ENCODE data around the gene CNOT8.
"Not testable (repeated sequence)": the region's sequence is repeated elsewhere in the genome, so short reads cannot be mapped to it uniquely, and the experiment has no call there.

The CNOT8 gene

GRCh38 chr5:154866841-154867240, 8.4 kb downstream of the CNOT8 start:
- DNase-seq, result no peak

GRCh38 chr5:154868702-154869101, 10.3 kb downstream of the CNOT8 start:
- peak; percentile 43 for DNase-seq

GRCh38 chr5:154871734-154872133, 13.3 kb downstream of the CNOT8 start:
- DNase-seq, result no peak

DNA sequence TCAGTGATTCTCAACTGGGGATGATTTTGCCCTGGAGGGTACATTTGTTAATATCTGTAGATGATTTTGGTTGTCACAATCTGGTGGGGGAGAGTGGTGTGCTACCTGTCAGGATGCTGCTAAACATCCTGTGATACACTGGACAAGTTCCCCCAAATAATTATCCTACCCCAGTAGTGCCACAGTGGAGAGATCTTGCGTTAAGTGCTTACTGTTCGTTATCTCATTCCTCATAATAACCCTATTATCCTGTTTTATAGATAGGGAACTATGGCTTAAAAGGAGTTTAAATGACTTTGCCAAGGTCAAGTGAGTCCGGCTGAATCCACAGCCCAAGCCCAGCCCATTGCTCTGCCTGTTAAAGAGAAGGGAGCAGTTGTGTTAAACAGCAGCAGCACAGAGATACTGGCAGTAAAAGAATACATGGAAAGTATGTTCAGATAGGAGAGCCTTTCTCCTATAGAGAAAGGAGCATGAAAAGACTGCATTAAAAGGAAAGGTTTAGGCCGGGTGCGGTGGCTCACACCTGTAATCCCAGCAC, 15.4 kb downstream of the CNOT8 start:
- no peak for DNase-seq

DNA sequence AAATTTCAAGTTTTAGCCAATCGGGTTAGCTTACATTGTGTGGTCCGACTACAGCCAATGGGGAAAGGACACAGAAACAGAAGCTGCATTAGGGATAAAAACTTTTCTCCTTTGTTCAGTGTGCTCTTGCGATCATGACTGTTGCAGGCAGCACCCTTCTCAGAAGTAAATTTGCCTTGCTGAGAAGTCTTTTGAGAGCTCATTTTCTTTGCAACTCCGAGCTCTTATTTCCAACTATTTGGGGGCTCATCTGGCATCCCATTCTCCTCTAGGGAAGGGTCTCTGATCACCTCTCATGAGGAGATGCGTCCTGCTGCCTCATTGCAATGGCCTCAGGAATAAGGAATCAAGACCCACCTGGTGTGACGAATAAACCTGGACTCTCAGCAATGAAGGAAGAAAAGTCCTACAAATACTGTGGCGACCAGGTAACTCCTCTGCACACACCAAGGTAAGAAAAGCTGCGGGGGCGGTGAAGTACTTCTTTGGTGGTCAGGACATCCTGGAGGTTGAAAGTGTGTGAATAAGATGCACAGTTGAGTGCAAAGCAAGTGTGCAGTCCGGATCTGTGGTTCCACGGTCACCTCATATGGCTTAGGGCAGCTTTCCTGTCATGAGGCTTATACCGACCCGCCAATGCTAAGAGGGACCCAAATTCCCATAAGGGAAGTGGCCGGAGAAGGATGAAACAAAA, 20.4 kb downstream of the CNOT8 start:
- DNase-seq, result peak; percentile 33

GRCh38 chr5:154881986-154882385, 23.6 kb downstream of the CNOT8 start:
- DNase-seq, result no peak

DNA sequence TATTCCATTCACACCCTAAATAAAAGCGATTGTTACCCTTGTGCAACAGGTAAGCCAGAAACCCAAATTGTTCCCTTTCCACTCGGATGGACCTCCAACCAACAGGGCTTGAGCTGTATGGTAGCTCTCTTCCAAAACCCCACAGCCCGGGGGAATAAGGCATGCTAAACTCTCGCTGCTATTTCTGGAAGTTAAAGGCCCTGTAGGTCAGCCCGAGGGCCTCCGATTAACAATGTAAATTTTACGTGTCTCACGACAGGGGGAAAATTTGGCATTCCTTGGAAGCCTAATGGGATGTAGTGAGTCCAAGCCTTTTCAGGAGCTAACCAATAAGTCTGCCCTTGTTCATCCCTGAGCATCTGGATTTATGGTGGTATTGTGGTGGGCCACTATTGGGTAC, 26.0 kb downstream of the CNOT8 start:
- no peak for DNase-seq

GRCh38 chr5:154885439-154885838, 27.0 kb downstream of the CNOT8 start:
- no peak for DNase-seq

DNA sequence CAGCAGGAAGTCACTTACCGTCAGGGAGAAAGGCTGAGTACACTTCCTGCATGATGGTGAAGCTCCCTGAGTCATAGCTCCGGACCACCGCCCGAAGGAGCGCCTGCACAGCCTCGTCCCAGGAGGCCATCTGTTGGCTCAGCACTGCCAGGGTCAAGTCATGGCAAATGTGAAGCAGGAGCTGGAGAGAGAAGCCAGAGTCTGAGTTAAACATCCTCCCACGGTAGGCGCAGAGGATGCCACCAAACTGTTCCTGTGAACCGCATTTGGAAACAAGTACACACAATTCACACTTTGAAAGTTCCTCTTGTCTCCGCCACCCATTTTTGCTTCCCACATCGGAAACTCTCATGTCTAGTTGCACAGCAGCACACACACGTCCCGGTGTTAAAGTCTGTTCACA, 33.9 kb downstream of the CNOT8 start:
- no peak for DNase-seq

GRCh38 chr5:154893381-154893780, 35.0 kb downstream of the CNOT8 start:
- DNase-seq, result no peak

GRCh38 chr5:154895606-154896561, 37.5 kb downstream of the CNOT8 start:
- DNase-seq, result peak; percentile 46

DNA sequence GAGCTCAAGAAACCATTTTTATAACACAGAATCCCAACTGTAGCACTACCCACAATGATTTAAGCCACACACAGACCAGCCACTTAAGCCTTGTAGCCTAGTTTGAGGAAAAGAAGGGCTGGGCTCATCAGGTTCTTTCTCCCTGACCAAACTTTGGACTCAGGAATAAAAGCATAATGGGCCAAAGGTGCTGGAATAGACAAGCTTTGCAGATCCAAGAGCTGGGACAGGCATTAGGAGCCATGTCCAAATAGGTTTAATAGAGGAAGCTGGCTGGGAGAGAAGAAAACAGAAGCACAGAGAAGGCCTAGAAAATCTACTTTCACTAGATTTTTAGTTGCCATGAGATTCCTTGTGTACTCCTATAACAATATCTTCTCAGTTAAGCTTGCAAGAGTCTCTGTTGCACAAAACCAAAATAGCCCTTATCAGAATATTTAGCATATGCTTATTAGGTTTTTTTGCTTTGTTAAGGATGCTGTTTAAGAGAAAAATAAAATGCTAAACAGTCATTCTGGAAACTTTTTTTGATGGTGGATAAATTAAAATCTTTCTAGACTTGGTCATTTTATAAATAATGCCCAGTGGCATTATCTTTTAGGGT, 38.2 kb downstream of the CNOT8 start:
- no peak for DNase-seq

- no peak for DNase-seq
These were observed 39.8 kb downstream of the CNOT8 start for GRCh38 chr5:154898210-154898609.

DNA sequence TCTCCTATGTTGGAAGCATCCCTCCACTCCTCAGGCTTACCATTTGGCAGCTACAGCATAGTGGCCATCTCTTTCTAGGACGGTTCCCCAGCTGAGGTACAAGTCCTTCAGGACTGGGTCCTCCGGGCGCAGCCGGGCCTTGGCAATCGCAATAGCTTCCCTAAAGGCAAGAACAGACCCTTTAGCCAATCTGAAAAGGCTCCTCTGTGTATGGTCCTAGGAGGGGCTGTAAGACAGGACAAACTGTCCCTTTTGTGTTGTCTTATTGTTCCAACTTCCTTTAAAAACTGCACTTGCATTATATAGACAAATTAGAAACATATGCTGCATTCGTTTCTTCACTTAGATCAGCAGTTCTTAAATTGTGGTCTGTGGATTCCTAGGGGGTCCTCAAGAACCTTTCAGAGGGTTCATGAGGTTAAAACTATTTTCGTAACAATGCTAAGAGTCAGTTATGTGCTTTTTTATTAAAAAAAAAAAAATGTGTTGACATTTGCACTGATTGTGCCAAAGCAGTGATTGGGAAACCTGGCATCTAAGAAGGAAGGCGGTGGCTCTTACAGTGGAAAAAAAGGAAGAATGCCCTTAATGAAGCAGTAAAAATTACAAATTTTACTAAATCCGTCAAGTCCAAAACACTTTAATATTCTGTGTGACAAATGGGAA, 40.9 kb downstream of the CNOT8 start:
- DNase-seq, result no peak

GRCh38 chr5:154900066-154900465, 41.6 kb downstream of the CNOT8 start:
- no peak for DNase-seq

GRCh38 chr5:154901276-154901675, 42.8 kb downstream of the CNOT8 start:
- no peak for DNase-seq

DNA sequence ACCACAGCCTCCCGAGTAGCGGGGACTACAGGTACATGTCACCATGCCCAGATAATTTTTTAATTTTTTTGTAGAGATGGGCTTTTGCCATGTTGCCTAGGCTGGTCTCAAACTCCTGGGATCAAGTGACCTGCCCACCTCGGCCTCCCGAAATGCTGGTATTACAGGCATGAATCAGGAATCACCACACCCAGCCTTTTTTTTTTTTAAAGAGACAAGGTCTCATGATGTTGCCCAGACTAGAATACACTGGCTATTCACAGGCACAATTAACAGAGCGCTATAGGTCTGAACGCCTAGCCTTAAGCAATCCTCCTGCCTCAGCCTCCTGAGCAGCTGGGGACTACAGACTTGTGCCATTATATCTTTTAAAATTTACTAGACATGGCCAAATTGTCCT, 43.5 kb downstream of the CNOT8 start:
- no peak for DNase-seq

DNA sequence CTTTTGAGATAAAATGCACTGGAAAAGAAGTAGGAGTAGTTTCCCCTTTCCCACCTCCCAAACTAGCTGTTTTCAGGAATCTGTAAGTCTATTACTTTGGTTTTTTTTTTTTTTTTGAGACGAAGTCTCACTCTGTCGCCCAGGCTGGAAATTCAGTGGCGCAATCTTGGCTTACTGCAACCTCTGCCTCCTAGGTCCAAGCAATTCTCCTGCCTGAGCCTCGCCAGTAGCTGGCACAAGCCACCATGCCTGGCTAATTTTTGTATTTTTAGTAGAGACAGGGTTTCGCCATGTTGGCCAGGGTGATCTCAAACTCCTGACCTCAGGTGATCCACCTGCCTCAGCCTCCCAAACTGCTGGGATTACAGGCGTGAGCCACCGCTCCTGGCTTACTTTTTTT, 47.2 kb downstream of the CNOT8 start:
- not testable (repeated sequence) for DNase-seq

DNA sequence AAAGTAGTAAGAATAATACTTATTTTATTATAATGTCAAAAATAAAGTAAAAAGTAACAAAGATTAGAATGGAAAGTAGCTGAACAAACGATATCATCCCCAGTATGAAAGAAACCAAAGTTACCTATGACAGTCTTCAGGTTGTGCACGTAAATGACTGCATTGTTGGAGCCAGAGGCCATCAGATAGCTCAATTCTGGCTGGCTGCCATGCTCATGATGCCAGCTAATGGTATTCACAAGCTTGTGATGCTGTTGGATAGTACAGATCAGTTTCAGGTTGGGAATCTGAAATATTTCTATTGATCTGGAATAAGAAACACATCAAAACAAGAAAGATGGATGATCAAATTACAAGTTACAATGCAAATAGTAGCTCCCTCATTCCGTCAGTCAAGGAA, 58.4 kb downstream of the CNOT8 start:
- DNase-seq, result no peak

- DNase-seq, result no peak
These were observed 59.3 kb downstream of the CNOT8 start for GRCh38 chr5:154917757-154918156.

DNA sequence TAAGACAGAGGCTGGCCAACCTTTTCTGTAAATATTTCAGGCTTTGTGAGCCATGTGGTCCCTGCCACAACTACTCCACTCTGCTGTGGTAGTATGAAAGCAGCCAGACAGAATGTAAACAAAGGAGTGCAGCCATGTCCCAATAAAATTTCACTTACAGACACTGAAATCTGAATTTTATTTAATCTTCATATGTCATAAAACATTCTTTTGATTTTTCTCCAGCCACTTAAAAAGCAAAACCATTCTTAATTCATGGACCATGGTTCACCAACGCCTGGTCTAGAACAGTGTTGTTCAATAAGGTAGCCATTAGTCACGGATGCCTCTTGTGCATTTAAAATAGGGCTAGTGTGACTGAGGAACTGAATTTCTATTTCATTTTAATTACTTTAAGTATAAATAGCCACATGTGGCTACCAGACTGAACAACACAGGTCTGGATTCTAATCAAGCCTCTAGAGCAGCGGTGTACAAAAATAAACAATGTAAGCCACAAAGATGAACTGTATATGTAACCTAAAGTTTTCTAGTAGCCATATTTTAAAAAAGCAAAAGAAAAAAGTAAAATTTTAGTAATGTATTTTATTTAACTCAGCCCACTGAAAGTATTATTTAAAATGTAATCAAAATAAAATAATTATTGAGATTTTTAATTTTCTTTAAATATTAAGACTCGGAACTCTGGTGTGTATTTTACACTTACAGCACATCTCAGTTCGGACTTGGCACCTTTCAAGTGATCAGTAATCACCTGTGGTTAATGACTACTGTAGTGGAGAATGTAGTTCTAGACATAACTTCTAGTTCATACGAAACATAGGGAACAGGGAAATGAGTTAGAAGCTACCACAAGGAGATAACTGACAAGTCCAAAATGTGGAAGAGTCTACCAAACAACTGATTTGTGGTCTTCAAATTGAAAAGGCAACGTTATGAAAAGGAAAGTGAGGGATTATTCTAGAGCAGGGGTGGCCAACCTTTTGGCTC, 65.3 kb downstream of the CNOT8 start:
- no peak for DNase-seq

Measured in DMS53 (cell line).